Naive thymus-derived CD8-positive, alpha-beta T cell (primary cell): ENCODE data around the gene POFUT2. TPM values are rescaled to one million over a fixed set of nuclear protein-coding genes. Genes with fewer than 3 reads are reported as not detected.

Experiments used
- ATAC-seq, 2 donors: fragments of 150-1000 bp; cut with Tn5 transposase in 1 of 2; sonication (Bioruptor Pico), chemical (Tn5 transposase) in 1 of 2; 1 replicate in 1 of 2; 2 replicates in 1 of 2; pipeline ENCODE4 v1.10.0; 2021; ENCODE audit warnings: mild to moderate bottlenecking in 2 of 2, moderate library complexity in 2 of 2
- POLR2A ChIA-PET: fragments of 350-600 bp; sonication (Branson Sonifier 250); formaldehyde crosslinking; loops from one replicate; lab custom pipeline; 2021; ENCODE audit warnings: antibody characterized with exemption; lab: Charles Lee
- DNase-seq, 10 donors: peaks; one replicate each; pipeline versions ENCODE4 v3.0.0 to v3.0.0-alpha.2; 2020 to 2022
- H3K27ac Mint-ChIP-seq, 10 donors: one replicate each; pipeline ENCODE4 v1.8.0; 2020 to 2022; ENCODE audit warnings: mild to moderate bottlenecking in 10 of 10, mixed read lengths in 10 of 10, moderate library complexity in 4 of 10, inconsistent platforms in 1 of 10
- H3K27me3 Mint-ChIP-seq, 5 donors: one replicate each; pipeline ENCODE4 v1.8.0; 2021 to 2022; ENCODE audit warnings: mixed read lengths in 5 of 5
- H3K36me3 Mint-ChIP-seq, 3 donors: one replicate each; pipeline ENCODE4 v1.8.0; 2020 to 2022; ENCODE audit warnings: mixed read lengths in 3 of 3, mild to moderate bottlenecking in 2 of 3, inconsistent platforms in 1 of 3
- H3K4me1 Mint-ChIP-seq, 4 donors: one replicate each; pipeline ENCODE4 v1.8.0; 2021 to 2022; ENCODE audit warnings: mixed read lengths in 4 of 4
- H3K4me3 Mint-ChIP-seq, 10 donors: one replicate each; pipeline ENCODE4 v1.8.0; 2020 to 2022; ENCODE audit warnings: mild to moderate bottlenecking in 10 of 10, mixed read lengths in 10 of 10, moderate library complexity in 6 of 10, inconsistent platforms in 1 of 10
- H3K9me3 Mint-ChIP-seq, 9 donors: one replicate each; pipeline ENCODE4 v1.8.0; 2020 to 2022; ENCODE audit warnings: mixed read lengths in 9 of 9, mild to moderate bottlenecking in 3 of 9, inconsistent platforms in 1 of 9, moderate library complexity in 1 of 9
- polyA plus RNA-seq, 3 donors: library from polyadenylated mRNA; unstranded; fragments of 300-500 nt; fragmentation: Illumina TruSeq; gene quantifications; one replicate each; pipeline ENCODE4 v1.2.3, GENCODE V29; 2021
- total RNA-seq, 8 experiments: library from RNA in 2 of 8; stranded (reverse) in 2 of 8; gene quantifications; one replicate each; pipeline ENCODE4 v1.2.3 and lab custom pipeline; 2021 to 2026

Gene POFUT2
- total and polyA plus RNA-seq, 5 experiments from 2014 or later: 2.7 to 44.7 (median 5.5) TPM

- peak overlapping the region in 8 of 10 donors; percentile 14 to 88 (median 68) for H3K27ac Mint-ChIP-seq
- peaks cover 0 to 35% (median 14%) of the 10 kb centered on the region in 3 donors for H3K36me3 Mint-ChIP-seq
- DNase-seq (peak in 5 of 10 donors; percentile 10 to 41 (median 14)), ATAC-seq (peak in 1 of 2 donors; percentile 55)
- H3K4me1 Mint-ChIP-seq: peaks cover 11 to 47% (median 26%) of the 10 kb centered on the region in 4 donors
- POLR2A ChIA-PET: no interaction called here
- H3K4me3 Mint-ChIP-seq: peak overlapping the region in 4 of 10 donors; percentile 2 to 64 (median 52)
- H3K27me3 Mint-ChIP-seq: no peaks in the 10 kb centered on the region
- no peaks in the 10 kb centered on the region for H3K9me3 Mint-ChIP-seq
Measured at GRCh38 chr21:45224189-45224938, 63.3 kb downstream of the POFUT2 start.

GRCh38 chr21:45223236-45224185 is 64.2 kb downstream of the POFUT2 start:
- ATAC-seq (no peak), DNase-seq (no peak)
- Mint-ChIP-seq H3K36me3 (peaks cover 4 to 42% (median 18%) of the 10 kb centered on the region in 3 donors), H3K9me3 (peaks cover 0 to 1% (median 0%) of the 10 kb centered on the region in 9 donors), H3K27ac (peak overlapping the region in 3 of 10 donors; percentile 50 to 81 (median 69)), H3K27me3 (no peaks in the 10 kb centered on the region), H3K4me3 (peak overlapping the region in 1 of 10 donors; percentile 48), H3K4me1 (peaks cover 11 to 41% (median 25%) of the 10 kb centered on the region in 4 donors)
- POLR2A ChIA-PET: no interaction called here

- no peak for ATAC-seq
- DNase-seq: no peak
- POLR2A ChIA-PET: no interaction called here
- H3K9me3 Mint-ChIP-seq: peaks cover 0 to 9% (median 5%) of the 10 kb centered on the region in 9 donors
- no peak overlapping the region for H3K27ac Mint-ChIP-seq
- no peaks in the 10 kb centered on the region for H3K27me3 Mint-ChIP-seq
- H3K4me3 Mint-ChIP-seq: no peak overlapping the region
- H3K36me3 Mint-ChIP-seq: peaks cover 18 to 55% (median 29%) of the 10 kb centered on the region in 3 donors
- H3K4me1 Mint-ChIP-seq: peaks cover 8 to 26% (median 17%) of the 10 kb centered on the region in 4 donors
Measured at GRCh38 chr21:45222001-45222400, 65.7 kb downstream of the POFUT2 start.

GRCh38 chr21:45220714-45221490 is 66.8 kb downstream of the POFUT2 start:
- POLR2A ChIA-PET: no interaction called here
- H3K27ac Mint-ChIP-seq: peak overlapping the region in 1 of 10 donors; percentile 37
- peaks cover 0 to 16% (median 8%) of the 10 kb centered on the region in 9 donors for H3K9me3 Mint-ChIP-seq
- DNase-seq: no peak
- H3K36me3 Mint-ChIP-seq: peaks cover 28 to 61% (median 37%) of the 10 kb centered on the region in 3 donors
- H3K27me3 Mint-ChIP-seq: no peaks in the 10 kb centered on the region
- no peak overlapping the region for H3K4me3 Mint-ChIP-seq
- H3K4me1 Mint-ChIP-seq: peaks cover 2 to 15% (median 6%) of the 10 kb centered on the region in 4 donors
- ATAC-seq: no peak

- no peak for DNase-seq
- Mint-ChIP-seq H3K4me3 (no peak overlapping the region), H3K9me3 (peaks cover 0 to 16% (median 8%) of the 10 kb centered on the region in 9 donors), H3K27me3 (no peaks in the 10 kb centered on the region), H3K36me3 (peaks cover 28 to 67% (median 44%) of the 10 kb centered on the region in 3 donors), H3K27ac (no peak overlapping the region), H3K4me1 (peaks cover 0 to 7% (median 4%) of the 10 kb centered on the region in 4 donors)
- POLR2A ChIA-PET: no interaction called here
- no peak for ATAC-seq
Measured at GRCh38 chr21:45220071-45220481, 67.6 kb downstream of the POFUT2 start.

GRCh38 chr21:45219517-45219916 is 68.2 kb downstream of the POFUT2 start:
- no peak overlapping the region for H3K4me3 Mint-ChIP-seq
- no peak overlapping the region for H3K27ac Mint-ChIP-seq
- DNase-seq (no peak), ATAC-seq (no peak)
- no peaks in the 10 kb centered on the region for H3K27me3 Mint-ChIP-seq
- peaks cover 28 to 72% (median 48%) of the 10 kb centered on the region in 3 donors for H3K36me3 Mint-ChIP-seq
- peaks cover 0 to 16% (median 8%) of the 10 kb centered on the region in 9 donors for H3K9me3 Mint-ChIP-seq
- POLR2A ChIA-PET: no interaction called here
- peaks cover 0 to 2% (median 2%) of the 10 kb centered on the region in 4 donors for H3K4me1 Mint-ChIP-seq

- H3K4me3 Mint-ChIP-seq: no peak overlapping the region
- no peaks in the 10 kb centered on the region for H3K27me3 Mint-ChIP-seq
- POLR2A ChIA-PET: no interaction called here
- ATAC-seq: no peak
- DNase-seq: no peak
- no peak overlapping the region for H3K27ac Mint-ChIP-seq
- H3K36me3 Mint-ChIP-seq: peaks cover 28 to 80% (median 56%) of the 10 kb centered on the region in 3 donors
- peaks cover 0 to 16% (median 8%) of the 10 kb centered on the region in 9 donors for H3K9me3 Mint-ChIP-seq
- H3K4me1 Mint-ChIP-seq: no peaks in the 10 kb centered on the region
Measured at GRCh38 chr21:45217010-45217409, 70.7 kb downstream of the POFUT2 start.

- H3K36me3 Mint-ChIP-seq: peaks cover 28 to 80% (median 60%) of the 10 kb centered on the region in 3 donors
- no peaks in the 10 kb centered on the region for H3K27me3 Mint-ChIP-seq
- peak overlapping the region in 1 of 10 donors; percentile 85 for H3K27ac Mint-ChIP-seq
- ATAC-seq (no peak), DNase-seq (no peak)
- POLR2A ChIA-PET: no interaction called here
- peaks cover 0 to 16% (median 8%) of the 10 kb centered on the region in 9 donors for H3K9me3 Mint-ChIP-seq
- no peak overlapping the region for H3K4me3 Mint-ChIP-seq
- H3K4me1 Mint-ChIP-seq: peaks cover 0 to under 1% (median 0%) of the 10 kb centered on the region in 4 donors
Measured at GRCh38 chr21:45215213-45215612, 72.5 kb downstream of the POFUT2 start.

Other genes starting within 250 kb of the POFUT2 start
- 10 to 100 TPM; 34.3 to 36.9 TPM for gene ADARB1, start 213.3 kb downstream of the POFUT2 start, total RNA-seq
- gene ADARB1, start 213.3 kb downstream of the POFUT2 start, polyA plus RNA-seq: 1 to 10 TPM; 2.9 to 7.7 (median 5.2) TPM
- gene COL18A1, start 117.3 kb upstream of the POFUT2 start, total RNA-seq: 10 to 100 TPM; 20.1 to 22.2 TPM
- gene COL18A1, start 117.3 kb upstream of the POFUT2 start, polyA plus RNA-seq: 1 to 10 TPM; 1.5 to 9.9 (median 7.3) TPM